HCT116 (cell line): ENCODE measurements around the gene NCAPD2. TPM values are rescaled to one million over a fixed set of nuclear protein-coding genes. Genes with fewer than 3 reads are reported as not detected.

Source experiments
- ATAC-seq: fragments of 200-7000 bp; cut with Tn5 transposase; 2 replicates; pipeline ENCODE4 v1.9.1; 2020; ENCODE audit warnings: mild to moderate bottlenecking, moderate library complexity
- BruUV-seq: library from RNA; stranded (reverse); fragments of 400-500 nt; replicated peaks from 2 replicates; lab custom pipeline; 2021; lab: Mats Ljungman, UMichigan
- CTCF ChIA-PET: fragments of 300-600 bp; sonication (Branson Sonifier 250); formaldehyde crosslinking; loops from one replicate; lab custom pipeline; 2021; ENCODE audit warnings: antibody characterized with exemption; lab: Charles Lee
- POLR2A ChIA-PET: fragments of 300-600, 350-600 bp; sonication (Branson Sonifier 250); formaldehyde crosslinking; loops from one replicate; lab custom pipeline; 2021; ENCODE audit warnings: antibody characterized with exemption; lab: Charles Lee
- RAD21 ChIA-PET, 2 experiments: fragments of 300-600 bp; sonication (Branson Sonifier 250); formaldehyde crosslinking; loops; one replicate each; lab custom pipeline; 2023; ENCODE audit warnings: low total read pairs in 2 of 2; ENCODE audit not compliant: uncharacterized antibody in 2 of 2, unreplicated experiment in 2 of 2, low non-redundant PET in 1 of 2; lab: Charles Lee
- DNase-seq: peaks from one replicate; pipeline ENCODE4 v3.0.0-alpha.2; 2010; ENCODE audit warnings: low read depth, low spot score
- H2AFZ ChIP-seq: fragments of 200-600 bp; shearing (Covaris generic), sonication (generic); 2 replicates; pipeline ENCODE4 v1.6.1; 2017; ENCODE audit warnings: low read depth, mixed run types, mixed read lengths, antibody characterized with exemption, low read length; ENCODE audit not compliant: poor library complexity, severe bottlenecking
- H3K27ac ChIP-seq: 2 replicates; pipeline ENCODE4 v1.5.1; 2012; ENCODE audit warnings: low read depth, low read length
- H3K27me3 ChIP-seq: fragments of 200-600 bp; sonication (generic); 2 replicates; pipeline ENCODE4 v1.6.1; 2016; ENCODE audit warnings: mixed run types, low read length, mixed read lengths; ENCODE audit not compliant: insufficient read depth
- H3K36me3 ChIP-seq, 2 experiments: fragments of 200-500 bp in 1 of 2; fragments of 200-600 bp in 1 of 2; sonication (Bioruptor generic) in 1 of 2; sonication (generic) in 1 of 2; 2 replicates each; pipeline versions ENCODE4 v1.5.1 to v1.6.1; 2014 to 2016; ENCODE audit warnings: low read length in 2 of 2, inconsistent platforms in 1 of 2, mixed read lengths in 1 of 2, mixed run types in 1 of 2; ENCODE audit not compliant: insufficient read depth in 2 of 2, control insufficient read depth in 1 of 2
- H3K4me1 ChIP-seq, 2 experiments: fragments of 200-600 bp in 1 of 2; sonication (generic) in 1 of 2; 2 replicates each; pipeline versions ENCODE4 v1.5.1 to v1.6.1; 2012 to 2017; ENCODE audit warnings: low read length in 2 of 2, inconsistent platforms in 1 of 2, mild to moderate bottlenecking in 1 of 2, mixed read lengths in 1 of 2, mixed run types in 1 of 2, moderate library complexity in 1 of 2; ENCODE audit not compliant: insufficient read depth in 2 of 2, control insufficient read depth in 1 of 2
- H3K4me2 ChIP-seq: fragments of 200-600 bp; sonication (generic); 2 replicates; pipeline ENCODE4 v1.6.1; 2017; ENCODE audit warnings: mixed run types, low read length, mixed read lengths
- H3K4me3 ChIP-seq, 2 experiments: fragments of 200-600 bp in 1 of 2; sonication (generic) in 1 of 2; replicated peaks in 1 of 2; 2 replicates each; pipeline ENCODE4 v1.5.1; 2011 to 2016; ENCODE audit warnings: low read length in 2 of 2, control low read depth in 1 of 2, low read depth in 1 of 2, mild to moderate bottlenecking in 1 of 2, mixed read lengths in 1 of 2, mixed run types in 1 of 2
- H3K79me2 ChIP-seq: fragments of 200-600 bp; sonication (generic); 2 replicates; pipeline ENCODE4 v1.6.1; 2017; ENCODE audit warnings: mild to moderate bottlenecking, mixed run types, low read length, moderate library complexity, mixed read lengths; ENCODE audit not compliant: insufficient read depth
- H3K9ac ChIP-seq: fragments of 200-600 bp; sonication (generic); 2 replicates; pipeline ENCODE4 v1.6.1; 2016; ENCODE audit warnings: low read length, mixed read lengths
- H3K9me2 ChIP-seq: fragments of 200-600 bp; sonication (generic), shearing (Covaris generic); 2 replicates; pipeline ENCODE4 v1.6.1; 2017; ENCODE audit warnings: mixed run types, mild to moderate bottlenecking, moderate library complexity; ENCODE audit not compliant: insufficient read depth
- H3K9me3 ChIP-seq, 2 experiments: fragments of 200-500 bp in 1 of 2; fragments of 200-600 bp in 1 of 2; sonication (Bioruptor generic) in 1 of 2; sonication (generic) in 1 of 2; 2 replicates each; pipeline ENCODE4 v1.6.1; 2014 to 2017; ENCODE audit warnings: low read length in 2 of 2, mixed read lengths in 2 of 2, inconsistent platforms in 1 of 2, low read depth in 1 of 2, mild to moderate bottlenecking in 1 of 2, mixed run types in 1 of 2, moderate library complexity in 1 of 2; ENCODE audit not compliant: control insufficient read depth in 1 of 2, insufficient read depth in 1 of 2
- H4K20me1 ChIP-seq: fragments of 200-600 bp; sonication (generic), shearing (Covaris generic); 2 replicates; pipeline ENCODE4 v1.6.1; 2017; ENCODE audit warnings: mixed run types, mild to moderate bottlenecking, moderate library complexity; ENCODE audit not compliant: insufficient read depth
- ELF1 ChIP-seq: IDR thresholded peaks from 2 replicates; pipeline ENCODE4 v1.6.1; 2012; ENCODE audit warnings: low read depth, borderline replicate concordance
- EZH2 ChIP-seq: fragments of 200-600 bp; sonication (generic); IDR thresholded peaks from 2 replicates; pipeline ENCODE4 v1.6.1; 2017; ENCODE audit warnings: antibody characterized with exemption, mixed run types
- FOSL1 ChIP-seq: IDR thresholded peaks from 2 replicates; pipeline ENCODE4 v1.6.1; 2012; ENCODE audit warnings: low read depth
- POLR2A ChIP-seq: IDR thresholded peaks from 2 replicates; pipeline ENCODE4 v1.7.0; 2011; ENCODE audit warnings: borderline replicate concordance; ENCODE audit not compliant: insufficient read depth, insufficient read length; ENCODE audit errors: extremely low read depth
- POLR2AphosphoS5 ChIP-seq: IDR thresholded peaks from 2 replicates; pipeline ENCODE4 v1.6.1; 2011; ENCODE audit warnings: mild to moderate bottlenecking, low read depth, low read length, moderate library complexity
- SIN3A ChIP-seq: IDR thresholded peaks from 2 replicates; pipeline ENCODE4 v1.6.1; 2012; ENCODE audit warnings: low read depth
- SP1 ChIP-seq: IDR thresholded peaks from 2 replicates; pipeline ENCODE4 v1.6.1; 2012; ENCODE audit warnings: low read depth
- TCF7L2 ChIP-seq: IDR thresholded peaks from 2 replicates; pipeline ENCODE4 v1.7.0; 2011; ENCODE audit warnings: borderline replicate concordance, inconsistent platforms; ENCODE audit not compliant: insufficient read depth, insufficient read length; ENCODE audit errors: extremely low read depth
- YY1 ChIP-seq: IDR thresholded peaks from 2 replicates; pipeline ENCODE4 v1.6.1; 2011; ENCODE audit warnings: low read length, low read depth, moderate library complexity, mild to moderate bottlenecking; ENCODE audit not compliant: insufficient replicate concordance; ENCODE audit errors: extremely low read depth
- ZFX ChIP-seq: fragments of 450-650 bp; IDR thresholded peaks from 2 replicates; pipeline ENCODE4 v1.6.1; 2017
- intact Hi-C: fragments of 100-400 bp; cut with micrococcal nuclease; formaldehyde crosslinking; loops from 2 replicates; pipeline ENCODE4 v1.10.0; 2022
- total RNA-seq: library from RNA; stranded (reverse); gene quantifications from one replicate; pipeline ENCODE4 v1.2.1, GENCODE V29; 2021; ENCODE audit not compliant: unreplicated experiment
- TF ChIP-seq, protein P1 (sequence below): IDR thresholded peaks from 2 replicates; pipeline ENCODE4 v1.6.1; 2012; ENCODE audit warnings: low read depth
- TF ChIP-seq, protein P2 (sequence below), 3 experiments: fragments of 200-600 bp in 1 of 3; sonication (generic) in 1 of 3; IDR thresholded peaks in 2 of 3; conservative IDR thresholded peaks in 1 of 3; 2 replicates each; pipeline ENCODE4 v1.5.1; 2012 to 2017; ENCODE audit warnings: low read depth in 2 of 3, low read length in 2 of 3, antibody characterized with exemption in 1 of 3, borderline replicate concordance in 1 of 3, control low read depth in 1 of 3, mild to moderate bottlenecking in 1 of 3, mixed read lengths in 1 of 3, mixed run types in 1 of 3, moderate library complexity in 1 of 3; ENCODE audit not compliant: insufficient read depth in 1 of 3
- TF ChIP-seq, protein P3 (sequence below): IDR thresholded peaks from 2 replicates; pipeline ENCODE4 v1.6.1; 2012
- TF ChIP-seq, protein P4 (sequence below): IDR thresholded peaks from 2 replicates; pipeline ENCODE4 v1.6.1; 2011; ENCODE audit warnings: mild to moderate bottlenecking, low read length, moderate library complexity; ENCODE audit not compliant: insufficient replicate concordance; ENCODE audit errors: extremely low read depth

Gene NCAPD2
- total RNA-seq, 1 experiment from 2014 or later = 177 TPM

DNA sequence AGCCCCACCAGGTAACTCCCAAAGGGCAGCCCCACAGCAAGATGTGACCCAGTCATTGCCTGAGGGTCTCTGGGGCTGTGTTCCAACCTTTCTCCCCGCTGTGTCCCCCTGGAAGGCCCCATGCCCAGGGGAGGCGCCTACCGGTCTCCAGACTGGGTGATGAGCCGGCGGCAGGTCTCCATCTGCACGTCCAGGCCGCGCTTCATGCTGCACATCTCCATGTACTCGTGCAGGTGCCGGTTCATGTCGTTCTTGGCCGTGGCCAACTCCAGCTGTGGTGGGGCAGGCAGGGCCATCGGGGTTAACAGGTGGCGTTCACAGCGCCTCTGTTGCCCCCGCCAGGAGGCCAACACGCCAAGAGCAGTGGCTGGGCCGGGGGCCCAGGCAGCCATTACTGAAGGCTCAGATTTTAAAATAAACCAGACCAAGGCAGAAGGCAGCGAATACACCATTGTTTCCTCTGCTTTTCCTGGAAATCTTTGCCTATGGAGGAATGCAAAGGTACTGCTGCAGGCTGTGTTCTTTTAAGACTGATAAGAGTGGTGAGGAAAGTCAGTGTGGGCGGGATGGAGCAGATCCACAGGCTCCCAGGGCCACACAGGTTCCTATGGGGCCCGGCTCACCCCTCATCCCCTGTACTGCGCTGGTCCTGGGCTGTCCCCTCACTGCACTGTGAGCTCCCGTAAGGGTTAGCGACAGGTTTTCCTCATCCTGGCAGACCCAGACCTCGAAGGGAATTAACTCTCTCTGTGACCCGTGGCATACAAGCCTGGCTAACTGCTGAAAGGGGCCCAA lies 47.7 kb downstream of the NCAPD2 start (continued):
- TF ChIP-seq ZFX = no peak

DNA sequence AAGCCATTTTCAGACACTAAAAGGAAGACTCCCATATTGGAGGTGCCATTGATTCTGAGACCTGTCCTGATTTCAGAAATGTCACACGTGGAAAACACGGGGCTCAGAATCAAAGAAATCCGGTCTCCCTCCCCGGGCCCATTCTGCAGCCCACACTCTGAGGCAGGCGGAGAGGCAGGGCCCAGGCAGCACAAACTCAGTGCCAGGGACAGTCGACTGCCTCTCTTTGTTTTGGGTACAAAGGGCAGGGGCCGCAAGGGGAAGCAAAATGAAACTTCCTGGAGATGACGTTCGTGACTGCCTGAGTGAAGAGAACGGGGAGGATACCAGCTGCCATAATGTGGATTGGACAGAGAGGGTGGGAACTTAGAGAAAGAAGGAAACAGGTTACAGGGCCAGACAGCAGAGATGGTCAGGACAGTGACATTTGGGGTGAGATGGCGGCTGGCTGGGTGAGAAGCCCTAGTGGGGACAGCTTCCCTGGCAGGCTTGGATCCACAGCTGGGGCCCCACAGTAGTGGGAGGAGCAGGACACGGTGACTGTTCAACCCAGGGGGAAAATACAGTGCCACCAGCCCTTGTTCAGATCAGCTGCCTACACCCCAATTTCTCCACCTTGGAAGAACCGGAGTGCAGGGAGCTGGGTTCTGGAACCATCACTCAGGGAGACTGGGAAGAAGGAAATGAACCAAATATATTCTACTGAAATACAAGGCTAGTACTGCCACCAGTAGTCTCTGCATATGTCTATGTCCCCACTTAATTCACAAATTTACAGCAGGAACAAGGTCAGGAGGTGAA lies 48.5 kb downstream of the NCAPD2 start:
- ChIA-PET RAD21 (no interaction called here), CTCF (interaction anchor here (1.0 kb wide), 1 partner anchor 156 kb away, joined by 3 read pairs; no protein-coding TSS in a partner anchor), POLR2A (no interaction called here)
- peaks cover 18 to 48% of the 10 kb centered on the region in 2 experiments for H3K4me1 ChIP-seq
- intact Hi-C loops = no loop called here
- peaks cover 2% of the 10 kb centered on the region; the same call in 1 of the 2 replicates for H3K79me2 ChIP-seq
- H3K9me2 ChIP-seq = no peaks in the 10 kb centered on the region
- no peak overlapping the region for H3K4me2 ChIP-seq
- no TSS peak for BruUV-seq
- no peak overlapping the region for H3K9ac ChIP-seq
- H4K20me1 ChIP-seq = peaks cover 6% of the 10 kb centered on the region; the same call in 1 of the 2 replicates
- DNase-seq (no peak), ATAC-seq (no peak)
- no peaks in the 10 kb centered on the region for H3K9me3 ChIP-seq
- no peak overlapping the region for H3K4me3 ChIP-seq
- no peak overlapping the region for H2AFZ ChIP-seq
- H3K36me3 ChIP-seq = peaks cover under 1 to 5% of the 10 kb centered on the region in 2 experiments; a peak in 2 of 4 replicates
- no peak overlapping the region for H3K27ac ChIP-seq
- no peaks in the 10 kb centered on the region for H3K27me3 ChIP-seq
- TF ChIP-seq FOSL1 (no peak), EZH2 (no peak), YY1 (no peak), POLR2AphosphoS5 (no peak), ELF1 (no peak), POLR2A (no peak), SP1 (no peak), ZFX (no peak), TCF7L2 (no peak), SIN3A (no peak)
- TF ChIP-seq, protein P1, sequence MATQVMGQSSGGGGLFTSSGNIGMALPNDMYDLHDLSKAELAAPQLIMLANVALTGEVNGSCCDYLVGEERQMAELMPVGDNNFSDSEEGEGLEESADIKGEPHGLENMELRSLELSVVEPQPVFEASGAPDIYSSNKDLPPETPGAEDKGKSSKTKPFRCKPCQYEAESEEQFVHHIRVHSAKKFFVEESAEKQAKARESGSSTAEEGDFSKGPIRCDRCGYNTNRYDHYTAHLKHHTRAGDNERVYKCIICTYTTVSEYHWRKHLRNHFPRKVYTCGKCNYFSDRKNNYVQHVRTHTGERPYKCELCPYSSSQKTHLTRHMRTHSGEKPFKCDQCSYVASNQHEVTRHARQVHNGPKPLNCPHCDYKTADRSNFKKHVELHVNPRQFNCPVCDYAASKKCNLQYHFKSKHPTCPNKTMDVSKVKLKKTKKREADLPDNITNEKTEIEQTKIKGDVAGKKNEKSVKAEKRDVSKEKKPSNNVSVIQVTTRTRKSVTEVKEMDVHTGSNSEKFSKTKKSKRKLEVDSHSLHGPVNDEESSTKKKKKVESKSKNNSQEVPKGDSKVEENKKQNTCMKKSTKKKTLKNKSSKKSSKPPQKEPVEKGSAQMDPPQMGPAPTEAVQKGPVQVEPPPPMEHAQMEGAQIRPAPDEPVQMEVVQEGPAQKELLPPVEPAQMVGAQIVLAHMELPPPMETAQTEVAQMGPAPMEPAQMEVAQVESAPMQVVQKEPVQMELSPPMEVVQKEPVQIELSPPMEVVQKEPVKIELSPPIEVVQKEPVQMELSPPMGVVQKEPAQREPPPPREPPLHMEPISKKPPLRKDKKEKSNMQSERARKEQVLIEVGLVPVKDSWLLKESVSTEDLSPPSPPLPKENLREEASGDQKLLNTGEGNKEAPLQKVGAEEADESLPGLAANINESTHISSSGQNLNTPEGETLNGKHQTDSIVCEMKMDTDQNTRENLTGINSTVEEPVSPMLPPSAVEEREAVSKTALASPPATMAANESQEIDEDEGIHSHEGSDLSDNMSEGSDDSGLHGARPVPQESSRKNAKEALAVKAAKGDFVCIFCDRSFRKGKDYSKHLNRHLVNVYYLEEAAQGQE = no peak
- TF ChIP-seq, protein P2, sequence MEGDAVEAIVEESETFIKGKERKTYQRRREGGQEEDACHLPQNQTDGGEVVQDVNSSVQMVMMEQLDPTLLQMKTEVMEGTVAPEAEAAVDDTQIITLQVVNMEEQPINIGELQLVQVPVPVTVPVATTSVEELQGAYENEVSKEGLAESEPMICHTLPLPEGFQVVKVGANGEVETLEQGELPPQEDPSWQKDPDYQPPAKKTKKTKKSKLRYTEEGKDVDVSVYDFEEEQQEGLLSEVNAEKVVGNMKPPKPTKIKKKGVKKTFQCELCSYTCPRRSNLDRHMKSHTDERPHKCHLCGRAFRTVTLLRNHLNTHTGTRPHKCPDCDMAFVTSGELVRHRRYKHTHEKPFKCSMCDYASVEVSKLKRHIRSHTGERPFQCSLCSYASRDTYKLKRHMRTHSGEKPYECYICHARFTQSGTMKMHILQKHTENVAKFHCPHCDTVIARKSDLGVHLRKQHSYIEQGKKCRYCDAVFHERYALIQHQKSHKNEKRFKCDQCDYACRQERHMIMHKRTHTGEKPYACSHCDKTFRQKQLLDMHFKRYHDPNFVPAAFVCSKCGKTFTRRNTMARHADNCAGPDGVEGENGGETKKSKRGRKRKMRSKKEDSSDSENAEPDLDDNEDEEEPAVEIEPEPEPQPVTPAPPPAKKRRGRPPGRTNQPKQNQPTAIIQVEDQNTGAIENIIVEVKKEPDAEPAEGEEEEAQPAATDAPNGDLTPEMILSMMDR (IDR thresholded peaks at IDR 0.05 in 2 of 3, conservative IDR thresholded peaks at IDR 0.05 in 1 of 3; ENCODE audit: borderline replicate concordance in 1 of 3, insufficient read depth in 1 of 3, low read depth in 2 of 3, low read length in 2 of 3) = no peak
- TF ChIP-seq, protein P3, sequence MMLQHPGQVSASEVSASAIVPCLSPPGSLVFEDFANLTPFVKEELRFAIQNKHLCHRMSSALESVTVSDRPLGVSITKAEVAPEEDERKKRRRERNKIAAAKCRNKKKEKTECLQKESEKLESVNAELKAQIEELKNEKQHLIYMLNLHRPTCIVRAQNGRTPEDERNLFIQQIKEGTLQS = no peak
- TF ChIP-seq, protein P4, sequence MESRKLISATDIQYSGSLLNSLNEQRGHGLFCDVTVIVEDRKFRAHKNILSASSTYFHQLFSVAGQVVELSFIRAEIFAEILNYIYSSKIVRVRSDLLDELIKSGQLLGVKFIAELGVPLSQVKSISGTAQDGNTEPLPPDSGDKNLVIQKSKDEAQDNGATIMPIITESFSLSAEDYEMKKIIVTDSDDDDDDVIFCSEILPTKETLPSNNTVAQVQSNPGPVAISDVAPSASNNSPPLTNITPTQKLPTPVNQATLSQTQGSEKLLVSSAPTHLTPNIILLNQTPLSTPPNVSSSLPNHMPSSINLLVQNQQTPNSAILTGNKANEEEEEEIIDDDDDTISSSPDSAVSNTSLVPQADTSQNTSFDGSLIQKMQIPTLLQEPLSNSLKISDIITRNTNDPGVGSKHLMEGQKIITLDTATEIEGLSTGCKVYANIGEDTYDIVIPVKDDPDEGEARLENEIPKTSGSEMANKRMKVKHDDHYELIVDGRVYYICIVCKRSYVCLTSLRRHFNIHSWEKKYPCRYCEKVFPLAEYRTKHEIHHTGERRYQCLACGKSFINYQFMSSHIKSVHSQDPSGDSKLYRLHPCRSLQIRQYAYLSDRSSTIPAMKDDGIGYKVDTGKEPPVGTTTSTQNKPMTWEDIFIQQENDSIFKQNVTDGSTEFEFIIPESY = no peak
